ENCODE data around the gene MLLT6. TPM values are rescaled to one million over a fixed set of nuclear protein-coding genes. Genes with fewer than 3 reads are reported as not detected.

Gene MLLT6
- total RNA-seq, 6 experiments from 2014 or later = 10.1 to 30.9 (median 25.6) TPM

- Histone ChIP-seq H3K4me1 (peaks cover 0 to 50% (median 9%) of the 10 kb centered on the region in 4 donors), H3K4me3 (peak overlapping the region in 1 of 3 donors; percentile 99), H3K36me3 (peaks cover 0 to 15% (median 5%) of the 10 kb centered on the region in 4 donors), H3K27me3 (no peaks in the 10 kb centered on the region), H3K27ac (peak overlapping the region in 1 of 3 donors; percentile 52), H3K9me3 (no peaks in the 10 kb centered on the region)
- WGBS (ENCODE audit: insufficient coverage, low coverage, low lambda C conversion rate, missing lambda C conversion rate) = 2% methylated on average over 10 of the region's 10 CpGs
- DNase-seq = no peak
- TF ChIP-seq CTCF (IDR thresholded peaks at IDR 0.05) (no peak), POLR2A (IDR thresholded peaks at IDR 0.05) (no peak)
- intact Hi-C loops (cut with DNase I) = no loop called here
- no peak for ATAC-seq
Observed at GRCh38 chr17:38751144-38751807, 46.2 kb downstream of the MLLT6 start.

GRCh38 chr17:38751808-38752307, 46.8 kb downstream of the MLLT6 start:
- H3K27me3 ChIP-seq = no peaks in the 10 kb centered on the region
- H3K27ac ChIP-seq = peak overlapping the region; percentile 27 to 78 (median 52)
- peak overlapping the region; percentile 48 to 99 (median 99) for H3K4me3 ChIP-seq
- peaks cover 4 to 21% (median 8%) of the 10 kb centered on the region in 4 donors for H3K36me3 ChIP-seq
- no peaks in the 10 kb centered on the region for H3K9me3 ChIP-seq
- TF ChIP-seq POLR2A (IDR thresholded peaks at IDR 0.05) = no peak
- TF ChIP-seq CTCF (IDR thresholded peaks at IDR 0.05) = no peak
- peak; percentile 81 to 87 (median 85) for DNase-seq
- ATAC-seq = peak; percentile 42 to 62 (median 45)
- under 1% methylated on average over 36 of the region's 44 CpGs for WGBS (ENCODE audit: insufficient coverage, low coverage, low lambda C conversion rate, missing lambda C conversion rate)
- intact Hi-C loops (cut with DNase I) = no loop called here
- peaks cover 0 to 50% (median 9%) of the 10 kb centered on the region in 4 donors for H3K4me1 ChIP-seq

- no peaks in the 10 kb centered on the region for H3K9me3 ChIP-seq
- no peaks in the 10 kb centered on the region for H3K27me3 ChIP-seq
- peak; percentile 97 to 99 (median 98) for DNase-seq
- H3K4me3 ChIP-seq = peak within 1 kb of the TSS; percentile 92 to 99 (median 99)
- 0% methylated on average over 37 of the region's 44 CpGs for WGBS (ENCODE audit: insufficient coverage, low coverage, low lambda C conversion rate, missing lambda C conversion rate)
- peak; percentile 77 to 88 (median 84) for ATAC-seq
- intact Hi-C loops (cut with DNase I) = no loop called here
- H3K4me1 ChIP-seq = peaks cover 0 to 49% (median 9%) of the 10 kb centered on the region in 4 donors
- peak within 1 kb of the TSS; percentile 70 to 84 (median 80) for H3K27ac ChIP-seq
- TF ChIP-seq CTCF (IDR thresholded peaks at IDR 0.05) (no peak), POLR2A (IDR thresholded peaks at IDR 0.05) (peak; percentile 54)
- H3K36me3 ChIP-seq = peaks cover 4 to 27% (median 12%) of the 10 kb centered on the region in 4 donors
Observed at GRCh38 chr17:38752308-38753070, 47.4 kb downstream of the MLLT6 start, which contains the start of gene PSMB3. Gene PSMB3 (plus strand): TSS chr17:38752741. CDS start chr17:38752827, 86 bp downstream.

- DNase-seq (no peak), ATAC-seq (no peak)
- intact Hi-C loops (cut with DNase I) = no loop called here
- peaks cover 0 to 45% (median 9%) of the 10 kb centered on the region in 4 donors for H3K4me1 ChIP-seq
- peak overlapping the region; percentile 70 to 84 (median 80) for H3K27ac ChIP-seq
- H3K4me3 ChIP-seq = peak overlapping the region; percentile 92 to 99 (median 99)
- no peaks in the 10 kb centered on the region for H3K27me3 ChIP-seq
- H3K36me3 ChIP-seq = peaks cover 8 to 33% (median 16%) of the 10 kb centered on the region in 4 donors
- TF ChIP-seq POLR2A (IDR thresholded peaks at IDR 0.05) = no peak
- TF ChIP-seq CTCF (IDR thresholded peaks at IDR 0.05) = no peak
- H3K9me3 ChIP-seq = no peaks in the 10 kb centered on the region
- 5% methylated on average over 16 of the region's 22 CpGs for WGBS (ENCODE audit: insufficient coverage, low coverage, low lambda C conversion rate, missing lambda C conversion rate)
Observed at GRCh38 chr17:38753071-38753506, 48.0 kb downstream of the MLLT6 start.

Data from right lobe of liver (tissue), 6 donors.